ENCODE data around the gene TOMM20L.

The TOMM20L gene

DNA sequence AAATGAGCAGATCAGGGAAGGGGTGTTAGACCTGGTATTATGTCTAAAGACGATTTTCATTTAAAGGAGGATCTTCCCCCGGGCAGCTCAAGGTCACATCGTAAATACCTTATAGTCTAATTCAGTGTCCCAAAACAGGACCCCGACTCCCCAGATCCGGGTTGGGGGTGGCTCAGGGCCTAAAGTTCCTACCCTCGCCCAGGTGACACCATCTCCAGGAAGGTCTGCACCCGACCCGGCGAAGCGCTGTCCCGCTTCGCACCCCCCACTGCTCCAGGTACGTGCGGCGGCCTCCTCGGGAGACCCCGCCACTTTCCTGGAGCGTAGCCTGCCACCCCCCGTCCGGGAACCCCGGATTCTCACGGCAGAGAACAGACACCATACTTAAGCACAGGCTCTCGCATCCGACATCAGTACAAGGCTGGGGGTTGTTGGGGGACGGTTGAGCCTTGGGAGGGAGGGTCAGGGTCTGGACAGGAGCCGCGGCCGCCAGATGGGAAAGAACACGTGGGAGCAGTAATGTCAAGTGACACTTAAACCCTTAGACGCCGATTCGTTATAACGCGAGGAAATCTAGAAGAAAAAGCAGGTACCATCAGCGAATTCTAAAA lies 31.0 kb downstream of the TOMM20L start:
- Histone ChIP-seq H3K27ac (peak overlapping the region; percentile 90), H2AFZ (peak overlapping the region; percentile 94), H3K27me3 (ENCODE audit: control insufficient read depth, insufficient read depth, low read length) (no peaks in the 10 kb centered on the region), H3K79me2 (peaks cover 6% of the 10 kb centered on the region), H3K9me3 (ENCODE audit: control insufficient read depth, low read length) (no peaks in the 10 kb centered on the region), H3K36me3 (ENCODE audit: control insufficient read depth, insufficient read depth, low read length) (no peaks in the 10 kb centered on the region), H3K9ac (peak overlapping the region; percentile 74), H3K4me2 (ENCODE audit: low read length) (peak overlapping the region; percentile 99), H3K4me3 (ENCODE audit: low read depth, low read length) (peak overlapping the region; percentile 98), H3K4me1 (peaks cover 4% of the 10 kb centered on the region)
- TF ChIP-seq, protein P1, sequence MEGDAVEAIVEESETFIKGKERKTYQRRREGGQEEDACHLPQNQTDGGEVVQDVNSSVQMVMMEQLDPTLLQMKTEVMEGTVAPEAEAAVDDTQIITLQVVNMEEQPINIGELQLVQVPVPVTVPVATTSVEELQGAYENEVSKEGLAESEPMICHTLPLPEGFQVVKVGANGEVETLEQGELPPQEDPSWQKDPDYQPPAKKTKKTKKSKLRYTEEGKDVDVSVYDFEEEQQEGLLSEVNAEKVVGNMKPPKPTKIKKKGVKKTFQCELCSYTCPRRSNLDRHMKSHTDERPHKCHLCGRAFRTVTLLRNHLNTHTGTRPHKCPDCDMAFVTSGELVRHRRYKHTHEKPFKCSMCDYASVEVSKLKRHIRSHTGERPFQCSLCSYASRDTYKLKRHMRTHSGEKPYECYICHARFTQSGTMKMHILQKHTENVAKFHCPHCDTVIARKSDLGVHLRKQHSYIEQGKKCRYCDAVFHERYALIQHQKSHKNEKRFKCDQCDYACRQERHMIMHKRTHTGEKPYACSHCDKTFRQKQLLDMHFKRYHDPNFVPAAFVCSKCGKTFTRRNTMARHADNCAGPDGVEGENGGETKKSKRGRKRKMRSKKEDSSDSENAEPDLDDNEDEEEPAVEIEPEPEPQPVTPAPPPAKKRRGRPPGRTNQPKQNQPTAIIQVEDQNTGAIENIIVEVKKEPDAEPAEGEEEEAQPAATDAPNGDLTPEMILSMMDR (IDR thresholded peaks at IDR 0.05) = no peak

DNA sequence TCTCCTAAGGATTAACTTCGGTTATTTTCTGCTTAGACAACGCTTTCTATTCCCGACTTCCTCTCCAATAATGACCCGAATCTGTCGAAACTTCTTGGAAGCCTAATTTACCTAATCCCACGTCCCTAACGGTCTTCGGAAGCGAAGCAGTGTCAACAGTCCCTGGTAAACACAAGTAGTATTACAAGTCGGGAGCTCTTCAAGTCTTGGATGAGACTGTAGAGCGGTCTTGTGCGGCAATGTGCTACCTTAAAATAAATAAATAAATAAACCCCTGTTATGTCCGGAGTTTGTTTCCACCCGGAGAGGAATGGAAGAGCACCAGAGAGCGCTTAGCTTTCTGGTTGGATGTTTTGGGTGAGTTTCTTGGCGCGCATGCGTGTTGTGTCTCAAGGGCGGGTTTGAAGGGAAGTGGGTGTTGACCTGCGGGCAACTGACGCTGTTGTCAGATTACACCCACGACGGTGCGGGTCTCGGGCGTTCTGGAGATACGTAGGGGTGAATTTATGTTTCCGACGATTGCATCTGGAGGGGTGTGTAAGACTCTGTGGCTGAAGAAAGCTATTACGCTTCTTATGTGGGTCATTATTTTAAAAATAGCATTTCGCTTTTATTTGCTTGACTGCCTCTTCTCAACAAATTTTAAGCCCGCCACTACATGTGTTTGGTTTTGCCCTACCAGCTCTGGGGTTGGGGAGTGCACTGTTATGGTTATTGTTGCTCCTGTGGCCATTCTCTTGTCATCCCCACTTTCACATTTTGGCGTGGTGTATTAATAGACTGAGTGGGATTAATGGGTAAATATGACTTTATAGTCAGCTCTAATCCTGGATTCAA lies 31.8 kb downstream of the TOMM20L start, which contains the start of the genes KIAA0586 and TIMM9:
Gene KIAA0586 (plus strand): TSS at position 439 of the 837 bp plus-strand sequence. CDS start 546 bp downstream, outside the sequence.
Gene TIMM9 (minus strand): TSS at position 251 of the 837 bp plus-strand sequence. CDS start 15,586 bp downstream, outside the sequence.
- Histone ChIP-seq H3K36me3 (ENCODE audit: control insufficient read depth, insufficient read depth, low read length) (no peaks in the 10 kb centered on the region), H3K9me3 (ENCODE audit: control insufficient read depth, low read length) (no peaks in the 10 kb centered on the region), H3K9ac (peak within 1 kb of the TSS; percentile 74), H2AFZ (peak within 1 kb of the TSS; percentile 94), H3K79me2 (peaks cover 6% of the 10 kb centered on the region), H3K4me2 (ENCODE audit: low read length) (peak within 1 kb of the TSS; percentile 99), H3K4me3 (ENCODE audit: low read depth, low read length) (peak within 1 kb of the TSS; percentile 98), H3K27ac (peak within 1 kb of the TSS; percentile 90), H3K27me3 (ENCODE audit: control insufficient read depth, insufficient read depth, low read length) (no peaks in the 10 kb centered on the region), H3K4me1 (peaks cover 4% of the 10 kb centered on the region)
- TF ChIP-seq, protein P1 (IDR thresholded peaks at IDR 0.05) = no peak

DNA sequence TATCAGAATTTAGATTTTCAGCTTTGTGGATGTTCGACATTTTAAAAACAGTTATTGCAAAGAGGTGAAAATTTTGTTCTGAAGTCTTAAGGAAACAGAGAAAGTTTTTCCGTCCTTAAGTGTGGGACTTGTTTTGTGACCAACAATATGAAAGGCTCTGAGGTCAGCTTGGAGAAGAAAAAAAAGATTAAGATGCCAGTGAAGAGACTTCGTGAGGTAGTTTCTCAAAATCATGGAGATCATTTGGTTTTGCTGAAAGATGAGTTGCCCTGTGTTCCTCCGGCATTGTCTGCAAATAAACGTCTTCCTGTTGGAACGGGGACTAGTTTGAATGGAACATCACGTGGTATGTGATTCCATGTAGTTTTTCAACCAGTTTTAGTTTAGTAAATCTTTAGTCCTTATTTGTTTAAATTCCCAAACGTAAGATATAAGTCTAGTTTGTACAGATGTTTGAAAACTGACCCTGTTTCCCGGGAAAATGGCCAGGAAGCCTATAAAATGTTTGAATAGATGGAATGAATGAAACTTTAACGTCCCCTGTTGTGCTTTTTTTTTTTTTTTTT lies 32.5 kb downstream of the TOMM20L start:
- Histone ChIP-seq H2AFZ (peak overlapping the region; percentile 94), H3K27ac (peak overlapping the region; percentile 90), H3K4me1 (peaks cover 4% of the 10 kb centered on the region), H3K4me2 (ENCODE audit: low read length) (peak overlapping the region; percentile 90), H3K27me3 (ENCODE audit: control insufficient read depth, insufficient read depth, low read length) (no peaks in the 10 kb centered on the region), H3K36me3 (ENCODE audit: control insufficient read depth, insufficient read depth, low read length) (no peaks in the 10 kb centered on the region), H3K9me3 (ENCODE audit: control insufficient read depth, low read length) (no peaks in the 10 kb centered on the region), H3K79me2 (peaks cover 6% of the 10 kb centered on the region), H3K9ac (peak overlapping the region; percentile 2), H3K4me3 (ENCODE audit: low read depth, low read length) (peak overlapping the region; percentile 98)
- TF ChIP-seq, protein P1 (IDR thresholded peaks at IDR 0.05) = no peak

DNA sequence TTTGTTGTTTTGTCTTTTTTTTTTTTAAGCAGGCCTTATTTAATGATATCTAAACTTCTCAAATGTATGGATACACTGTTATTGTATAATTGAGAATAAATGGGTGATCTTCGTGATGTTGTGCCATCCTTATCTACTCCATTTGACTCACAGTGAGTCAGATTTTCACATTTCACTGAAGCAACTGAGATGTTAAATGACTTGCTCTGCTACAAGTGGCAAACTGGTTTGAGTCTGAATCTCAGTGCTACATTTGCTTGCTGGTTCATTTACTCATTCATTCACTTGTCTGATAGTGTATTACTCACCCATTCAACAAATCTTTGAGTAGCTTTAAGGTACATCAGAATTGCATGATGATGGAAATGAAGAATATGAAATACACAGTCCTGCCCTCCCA lies 34.4 kb downstream of the TOMM20L start:
- no peak overlapping the region for H3K27ac ChIP-seq
- peaks cover 6% of the 10 kb centered on the region for H3K79me2 ChIP-seq
- H3K9me3 ChIP-seq (ENCODE audit: control insufficient read depth, low read length) = no peaks in the 10 kb centered on the region
- no peaks in the 10 kb centered on the region for H3K36me3 ChIP-seq (ENCODE audit: control insufficient read depth, insufficient read depth, low read length)
- H3K9ac ChIP-seq = no peak overlapping the region
- H3K4me3 ChIP-seq (ENCODE audit: low read depth, low read length) = no peak overlapping the region
- H2AFZ ChIP-seq = no peak overlapping the region
- no peak overlapping the region for H3K4me2 ChIP-seq (ENCODE audit: low read length)
- H3K27me3 ChIP-seq (ENCODE audit: control insufficient read depth, insufficient read depth, low read length) = no peaks in the 10 kb centered on the region
- H3K4me1 ChIP-seq = peaks cover 4% of the 10 kb centered on the region
- TF ChIP-seq, protein P1 (IDR thresholded peaks at IDR 0.05) = no peak

Data from parathyroid adenoma (tissue), 2 donors.